Suprapubic skin (tissue), 4 donors: Measurements from ENCODE around the gene DHX35.

Experiments used
- POLR2A ChIP-seq, 2 donors: fragments of 450-650 bp; IDR thresholded peaks; one replicate each; pipeline ENCODE4 v1.6.1; 2017; ENCODE audit warnings: antibody characterized with exemption in 2 of 2, mild to moderate bottlenecking in 2 of 2, moderate library complexity in 2 of 2
- POLR2AphosphoS5 ChIP-seq, 3 donors: sonication (generic); formaldehyde crosslinking; IDR thresholded peaks; one replicate each; pipeline ENCODE4 v1.6.1; 2017; ENCODE audit warnings: antibody characterized with exemption in 3 of 3
- TF ChIP-seq, protein P1 (sequence below), 2 donors: fragments of 200-600 bp in 1 of 2; fragments of 450-650 bp in 1 of 2; sonication (generic) in 1 of 2; IDR thresholded peaks; one replicate each; pipeline ENCODE4 v1.5.1; 2016 to 2019; ENCODE audit warnings: antibody characterized with exemption in 2 of 2, mild to moderate bottlenecking in 1 of 2, moderate library complexity in 1 of 2

DNA sequence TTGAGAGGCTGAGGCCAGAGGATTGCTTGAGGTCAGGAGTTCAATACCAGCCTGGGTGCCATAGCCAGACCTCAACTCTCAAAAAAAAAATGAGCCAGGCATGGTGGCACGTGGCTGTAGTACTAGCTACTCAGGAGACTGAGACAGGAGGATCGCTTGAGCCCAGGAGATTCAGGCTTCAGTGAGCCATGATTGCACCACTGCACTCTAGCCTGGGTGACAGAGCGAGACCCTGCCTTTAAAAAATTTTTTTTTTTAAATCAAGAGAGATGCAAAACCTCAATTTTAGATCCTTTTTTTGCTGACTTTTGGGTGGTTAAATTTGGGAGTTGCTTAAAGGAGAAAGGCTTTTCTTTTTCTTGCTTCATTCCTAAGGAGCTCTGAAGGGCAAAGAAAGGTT is 70.9 kb downstream of the DHX35 start:
- TF ChIP-seq, protein P1, sequence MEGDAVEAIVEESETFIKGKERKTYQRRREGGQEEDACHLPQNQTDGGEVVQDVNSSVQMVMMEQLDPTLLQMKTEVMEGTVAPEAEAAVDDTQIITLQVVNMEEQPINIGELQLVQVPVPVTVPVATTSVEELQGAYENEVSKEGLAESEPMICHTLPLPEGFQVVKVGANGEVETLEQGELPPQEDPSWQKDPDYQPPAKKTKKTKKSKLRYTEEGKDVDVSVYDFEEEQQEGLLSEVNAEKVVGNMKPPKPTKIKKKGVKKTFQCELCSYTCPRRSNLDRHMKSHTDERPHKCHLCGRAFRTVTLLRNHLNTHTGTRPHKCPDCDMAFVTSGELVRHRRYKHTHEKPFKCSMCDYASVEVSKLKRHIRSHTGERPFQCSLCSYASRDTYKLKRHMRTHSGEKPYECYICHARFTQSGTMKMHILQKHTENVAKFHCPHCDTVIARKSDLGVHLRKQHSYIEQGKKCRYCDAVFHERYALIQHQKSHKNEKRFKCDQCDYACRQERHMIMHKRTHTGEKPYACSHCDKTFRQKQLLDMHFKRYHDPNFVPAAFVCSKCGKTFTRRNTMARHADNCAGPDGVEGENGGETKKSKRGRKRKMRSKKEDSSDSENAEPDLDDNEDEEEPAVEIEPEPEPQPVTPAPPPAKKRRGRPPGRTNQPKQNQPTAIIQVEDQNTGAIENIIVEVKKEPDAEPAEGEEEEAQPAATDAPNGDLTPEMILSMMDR (IDR thresholded peaks at IDR 0.05), result no peak
- TF ChIP-seq POLR2A (IDR thresholded peaks at IDR 0.05) (no peak), POLR2AphosphoS5 (IDR thresholded peaks at IDR 0.05) (no peak)
